ENCODE results near the gene CASQ2.

GRCh38 chr1:115654125-115654524 is 114.4 kb downstream of the CASQ2 start:
- TF ChIP-seq CTCF (IDR thresholded peaks at IDR 0.05; ENCODE audit: insufficient read depth, low read depth, low read length) (no peak), EZH2 (IDR thresholded peaks at IDR 0.05; ENCODE audit: insufficient read depth, low read length) (no peak)

Measured in astrocyte (in vitro differentiated cells and primary cell).